GM18499 (cell line): Measurements from ENCODE around the gene UNC13A.

ENCODE experiments used
- ATAC-seq: cut with Tn5 transposase; IDR thresholded peaks from one replicate; pipeline ENCODE4 v1.9.1; 2021; ENCODE audit warnings: moderate number of reproducible peaks; ENCODE audit not compliant: insufficient read depth, unreplicated experiment

The UNC13A gene

DNA sequence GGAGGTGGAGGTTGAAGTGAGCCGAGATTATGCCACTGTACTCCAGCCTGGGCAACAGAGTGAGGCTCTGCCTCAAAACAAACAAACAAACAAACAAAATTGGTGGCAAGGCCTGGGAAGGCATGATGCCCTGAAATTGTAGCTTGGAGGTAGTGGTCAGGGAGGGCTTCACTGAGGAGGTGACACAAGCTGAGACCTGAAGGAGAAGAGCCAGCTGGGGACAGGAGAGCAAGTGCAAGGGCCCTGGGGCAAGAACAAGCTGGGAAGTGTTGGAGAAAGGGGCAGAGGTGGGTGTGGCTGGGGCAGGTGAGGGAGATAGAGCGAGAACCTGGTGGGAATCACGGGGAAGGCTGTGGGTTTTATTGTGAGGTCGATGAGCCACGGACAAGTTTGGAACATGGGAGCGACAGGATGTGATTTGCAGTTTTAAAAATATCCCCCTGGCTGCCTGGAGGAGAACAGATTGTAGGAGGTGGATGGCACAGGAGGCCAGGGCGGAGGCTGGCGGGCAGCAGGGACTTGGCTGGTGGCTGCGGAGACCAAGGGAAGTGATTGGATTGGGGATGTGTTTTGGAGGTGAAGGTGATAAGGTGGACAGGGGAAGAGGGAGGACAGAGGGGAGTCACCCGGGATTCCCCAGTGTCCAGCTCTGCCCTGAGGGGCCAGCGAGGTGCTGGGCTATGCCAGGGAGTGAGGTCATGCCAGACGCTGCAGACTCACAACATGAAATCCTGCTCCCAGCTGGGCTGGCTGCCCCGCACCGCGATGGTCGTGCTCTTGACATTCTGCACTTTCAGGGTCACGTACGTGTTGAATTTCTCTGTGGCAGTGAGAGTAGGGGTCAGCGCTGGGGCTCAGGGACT lies 14.0 kb downstream of the UNC13A start:
- ATAC-seq, result no peak

DNA sequence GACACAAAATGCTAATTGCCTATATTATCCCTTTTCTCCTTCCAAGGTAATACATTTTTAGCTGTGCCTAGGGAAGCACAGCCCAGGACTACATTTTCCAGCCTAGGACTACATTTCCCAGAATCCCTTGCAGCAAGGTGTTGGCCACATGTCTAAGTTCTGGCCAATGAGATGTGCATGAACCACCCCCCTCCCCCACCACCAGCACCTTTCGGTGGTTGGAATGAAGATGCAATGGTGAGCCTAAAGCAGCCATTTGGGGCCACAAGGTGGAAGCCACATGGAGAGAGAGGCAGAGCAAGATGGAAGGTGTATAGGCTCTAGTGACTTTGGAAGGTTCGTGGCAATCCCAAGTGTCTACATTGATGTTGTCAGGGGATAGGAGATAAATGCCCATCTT lies 16.2 kb downstream of the UNC13A start:
- ATAC-seq, result no peak

DNA sequence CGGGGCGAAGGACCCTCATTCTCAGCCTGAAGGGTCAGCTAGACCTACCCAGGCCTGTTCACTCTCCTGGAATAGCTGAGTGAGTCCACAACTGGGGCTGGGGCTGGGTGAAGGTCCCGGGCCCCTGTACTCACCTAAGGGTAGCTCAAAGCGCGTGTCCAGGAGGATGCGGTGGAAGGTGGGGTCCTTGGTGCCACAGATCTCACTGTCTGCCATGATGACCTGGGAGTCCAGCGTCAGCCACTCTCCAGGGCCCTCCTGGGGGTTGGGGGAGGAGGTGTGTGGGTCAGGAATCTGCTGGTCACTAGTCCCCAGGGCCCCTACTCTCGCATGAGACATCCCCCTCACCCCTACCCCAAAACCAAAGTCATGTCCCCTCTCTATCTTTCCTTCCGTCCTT lies 18.7 kb downstream of the UNC13A start:
- no peak for ATAC-seq

DNA sequence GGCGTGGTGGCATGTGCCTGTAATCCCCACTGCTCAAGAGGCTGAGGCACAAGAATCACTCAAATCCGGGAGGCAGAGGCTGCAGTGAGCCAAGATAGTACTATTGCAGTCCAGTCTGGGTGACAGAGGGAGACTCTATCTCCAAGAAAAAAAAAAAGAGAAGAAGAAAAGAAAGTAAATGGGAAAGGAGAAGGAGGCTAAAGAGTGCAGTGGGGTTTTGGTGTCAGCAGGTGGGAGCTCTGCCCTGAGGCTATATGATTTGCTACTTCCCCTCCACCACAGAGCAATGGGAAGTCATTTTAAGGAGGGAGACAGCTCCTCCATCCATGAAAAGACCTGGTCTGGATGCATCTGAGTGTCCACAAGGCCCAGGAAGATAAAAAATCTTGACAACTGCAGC lies 23.1 kb downstream of the UNC13A start:
- ATAC-seq, result no peak

DNA sequence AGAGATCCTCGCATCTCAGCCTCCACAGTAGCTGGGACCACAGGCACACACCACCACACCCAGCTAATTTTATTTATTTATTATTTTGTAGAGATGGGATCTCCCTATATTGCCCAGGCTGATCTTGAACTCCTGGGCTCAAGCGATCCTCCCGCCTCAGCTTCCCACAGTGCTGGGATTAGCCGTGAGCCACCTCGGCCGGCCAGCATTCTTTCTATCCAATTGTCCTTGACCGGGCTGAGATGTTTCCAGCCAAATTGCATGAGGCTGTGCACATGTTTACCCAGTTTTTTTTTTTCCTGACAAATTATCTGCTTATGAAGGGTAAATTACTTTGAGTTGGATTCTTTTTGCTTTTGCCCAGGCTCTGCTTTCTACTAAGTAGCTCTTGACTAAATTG lies 28.2 kb downstream of the UNC13A start:
- no peak for ATAC-seq

DNA sequence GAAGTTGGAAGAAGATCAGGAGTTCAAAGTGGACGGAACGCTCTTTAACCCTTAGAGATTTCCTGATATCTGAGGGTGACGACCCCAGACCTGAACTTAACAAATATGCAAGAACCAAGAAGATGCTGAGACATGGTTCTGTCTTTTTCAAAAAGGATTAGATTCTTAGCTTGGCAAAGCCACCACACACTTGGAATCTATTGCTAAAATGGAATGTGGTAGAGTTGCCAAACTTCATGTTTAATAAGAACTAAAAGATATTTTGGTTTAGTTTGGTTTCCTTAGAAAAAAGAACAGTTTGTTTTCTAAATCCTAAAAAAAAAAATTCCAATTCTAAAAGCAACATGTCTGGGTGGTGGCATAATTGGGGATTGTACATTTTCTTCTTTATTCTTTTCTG lies 29.5 kb downstream of the UNC13A start:
- ATAC-seq, result no peak

DNA sequence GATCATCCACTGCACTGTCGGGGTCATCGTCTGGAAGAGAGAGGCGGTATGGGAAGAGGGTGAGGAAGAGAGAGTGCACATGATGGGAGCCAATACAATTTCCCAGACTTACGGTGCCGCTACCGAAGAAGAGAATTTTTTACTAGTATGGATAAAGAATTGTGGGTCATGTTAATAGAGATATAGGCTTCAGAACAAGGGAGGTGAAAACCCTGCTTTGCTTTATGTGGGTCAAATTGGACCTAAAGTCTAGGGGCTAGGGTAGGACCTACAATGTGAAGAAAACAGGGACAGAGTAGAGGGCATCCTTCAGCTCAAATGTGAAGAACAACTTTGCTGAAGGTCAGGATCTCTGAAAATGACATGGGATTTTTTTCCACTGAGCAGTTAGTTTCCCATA lies 29.9 kb downstream of the UNC13A start:
- no peak for ATAC-seq

DNA sequence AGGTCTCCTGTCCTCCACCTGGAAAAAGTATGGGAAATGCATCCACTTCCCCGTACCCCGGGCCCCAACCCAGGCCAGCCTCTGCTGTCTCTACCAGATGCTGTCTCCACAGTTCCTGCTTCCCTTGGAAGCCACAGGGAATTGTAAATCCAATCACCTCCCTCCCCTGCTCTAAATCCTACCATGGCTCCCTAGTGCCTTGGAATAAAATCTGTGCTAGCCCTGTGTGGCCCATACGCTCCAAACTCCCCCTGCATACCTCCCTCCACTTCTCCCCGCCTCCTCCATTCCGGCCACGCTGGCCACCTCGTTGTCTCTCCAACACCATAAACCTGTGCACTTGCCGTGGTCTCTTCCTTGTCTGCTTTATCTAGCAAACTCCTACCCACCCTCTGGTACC lies 31.2 kb downstream of the UNC13A start:
- ATAC-seq, result no peak

DNA sequence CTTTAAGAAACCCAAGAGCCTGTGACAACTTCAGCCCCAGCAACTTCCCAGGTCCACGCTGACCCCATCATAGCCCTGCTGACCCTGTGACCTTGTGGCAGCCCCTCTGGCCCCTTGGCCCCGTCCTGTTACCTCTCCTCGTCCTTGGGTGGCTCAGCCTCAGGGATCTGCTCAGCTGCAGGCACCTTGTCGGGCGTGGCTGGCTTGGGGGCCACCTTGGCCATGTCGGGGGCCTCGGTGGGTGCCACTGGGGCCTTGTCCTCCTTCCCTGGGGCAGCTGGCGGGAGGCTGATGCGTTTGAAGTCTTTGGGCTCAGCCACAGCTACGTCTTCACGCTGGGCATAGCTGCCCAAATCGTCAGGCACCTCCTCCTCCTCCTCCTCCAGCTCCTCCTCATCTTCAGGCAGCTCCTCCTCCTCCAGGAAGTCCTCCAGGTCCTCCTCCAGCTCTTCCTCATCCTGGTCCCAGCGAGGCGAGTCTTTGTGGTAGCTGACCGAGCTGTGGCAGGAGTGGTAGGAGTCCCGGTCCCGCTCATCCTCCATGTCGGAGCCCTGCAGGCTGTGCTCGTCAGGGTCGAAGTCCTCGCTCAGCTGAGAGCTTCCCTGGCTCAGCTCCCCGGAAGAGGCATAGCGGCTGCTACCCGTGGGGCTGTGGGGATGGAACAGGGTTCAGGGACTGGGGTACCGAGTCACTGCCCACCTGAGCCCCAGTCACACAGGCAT lies 32.2 kb downstream of the UNC13A start:
- no peak for ATAC-seq

DNA sequence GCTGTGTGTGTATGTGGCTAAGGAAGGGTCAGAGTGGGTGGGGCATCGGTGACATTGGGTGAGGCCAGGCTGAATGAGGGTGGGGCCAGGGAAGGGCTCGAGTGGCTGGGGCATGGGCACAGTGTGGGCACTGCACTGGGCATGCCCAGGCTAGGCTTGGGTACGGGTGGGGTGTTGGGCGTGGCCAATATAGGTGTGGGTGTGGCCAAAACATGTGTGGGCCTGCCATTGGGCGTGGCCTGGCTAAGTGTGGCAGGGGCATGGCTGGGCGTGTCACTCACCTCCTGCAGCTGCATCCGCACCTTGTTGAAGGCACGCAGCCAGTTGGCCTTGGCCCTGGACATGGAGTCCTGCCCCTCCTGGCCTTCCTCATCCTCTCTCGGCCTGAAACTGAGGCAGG lies 33.2 kb downstream of the UNC13A start:
- no peak for ATAC-seq

DNA sequence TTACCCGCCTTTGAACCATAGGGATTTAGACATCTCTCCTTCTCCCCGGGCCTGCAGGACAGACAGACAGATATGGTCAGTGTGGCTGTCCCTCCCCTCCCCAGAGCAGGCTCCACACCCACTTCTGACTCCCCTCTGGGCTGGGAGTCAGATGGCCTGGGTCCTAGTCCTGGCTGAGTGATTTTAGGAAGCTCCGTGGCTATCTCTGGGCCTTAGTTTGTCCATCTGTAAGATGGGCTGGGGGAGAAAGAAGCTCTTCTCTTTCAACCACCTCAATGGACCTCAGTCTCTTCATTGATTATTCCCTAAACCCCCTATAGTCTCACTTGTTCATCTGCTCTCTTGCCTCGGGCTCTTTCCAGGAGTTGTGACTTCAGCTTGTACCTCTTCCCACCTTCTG lies 35.5 kb downstream of the UNC13A start:
- ATAC-seq, result no peak

DNA sequence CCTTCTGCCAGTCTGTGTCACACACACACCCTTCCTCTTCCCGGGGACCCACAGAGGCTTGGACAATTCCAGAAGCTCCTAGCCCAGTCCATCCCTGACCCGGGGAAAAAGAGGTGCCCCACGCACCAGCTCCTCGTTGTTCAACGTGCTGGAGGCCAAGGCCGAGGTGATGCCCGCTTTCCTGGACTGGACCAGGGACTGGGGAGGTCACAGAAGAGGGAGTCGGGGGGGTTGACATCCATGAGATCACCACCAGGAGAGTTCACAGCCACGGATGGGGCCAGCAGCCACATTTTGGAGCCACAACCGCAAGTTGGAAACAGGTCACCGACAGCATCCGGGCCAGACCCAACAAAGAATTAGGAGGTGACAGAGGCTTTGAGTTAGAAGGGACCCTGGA lies 39.4 kb downstream of the UNC13A start:
- no peak for ATAC-seq

DNA sequence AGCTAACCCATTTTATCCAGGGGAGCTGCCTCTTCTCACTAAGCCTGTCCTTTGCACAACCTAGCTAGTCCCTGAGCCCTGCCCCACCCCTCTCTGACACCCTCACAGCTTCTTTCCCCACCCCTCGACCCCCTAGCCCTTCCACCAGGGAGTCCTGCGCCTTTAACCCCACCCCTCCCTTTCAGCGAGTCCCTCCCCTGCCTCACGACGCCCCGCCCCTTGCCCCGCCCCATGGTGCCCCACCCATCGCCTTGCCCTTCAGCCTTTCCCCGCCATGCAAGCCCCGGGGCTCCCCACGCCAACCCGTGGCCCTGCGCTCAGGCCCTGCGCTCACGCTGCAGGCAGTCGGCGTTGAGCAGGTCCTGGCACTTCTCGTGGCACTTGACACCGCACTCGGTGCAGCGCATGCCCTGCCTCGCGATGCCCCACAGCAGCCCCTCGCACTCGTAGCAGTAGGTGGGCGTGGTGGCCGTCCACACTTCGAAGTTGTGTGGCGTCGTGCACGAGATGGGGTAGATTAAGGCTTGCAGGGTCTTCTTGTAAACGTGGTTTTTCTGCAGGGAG lies 40.0 kb downstream of the UNC13A start:
- ATAC-seq, result no peak

DNA sequence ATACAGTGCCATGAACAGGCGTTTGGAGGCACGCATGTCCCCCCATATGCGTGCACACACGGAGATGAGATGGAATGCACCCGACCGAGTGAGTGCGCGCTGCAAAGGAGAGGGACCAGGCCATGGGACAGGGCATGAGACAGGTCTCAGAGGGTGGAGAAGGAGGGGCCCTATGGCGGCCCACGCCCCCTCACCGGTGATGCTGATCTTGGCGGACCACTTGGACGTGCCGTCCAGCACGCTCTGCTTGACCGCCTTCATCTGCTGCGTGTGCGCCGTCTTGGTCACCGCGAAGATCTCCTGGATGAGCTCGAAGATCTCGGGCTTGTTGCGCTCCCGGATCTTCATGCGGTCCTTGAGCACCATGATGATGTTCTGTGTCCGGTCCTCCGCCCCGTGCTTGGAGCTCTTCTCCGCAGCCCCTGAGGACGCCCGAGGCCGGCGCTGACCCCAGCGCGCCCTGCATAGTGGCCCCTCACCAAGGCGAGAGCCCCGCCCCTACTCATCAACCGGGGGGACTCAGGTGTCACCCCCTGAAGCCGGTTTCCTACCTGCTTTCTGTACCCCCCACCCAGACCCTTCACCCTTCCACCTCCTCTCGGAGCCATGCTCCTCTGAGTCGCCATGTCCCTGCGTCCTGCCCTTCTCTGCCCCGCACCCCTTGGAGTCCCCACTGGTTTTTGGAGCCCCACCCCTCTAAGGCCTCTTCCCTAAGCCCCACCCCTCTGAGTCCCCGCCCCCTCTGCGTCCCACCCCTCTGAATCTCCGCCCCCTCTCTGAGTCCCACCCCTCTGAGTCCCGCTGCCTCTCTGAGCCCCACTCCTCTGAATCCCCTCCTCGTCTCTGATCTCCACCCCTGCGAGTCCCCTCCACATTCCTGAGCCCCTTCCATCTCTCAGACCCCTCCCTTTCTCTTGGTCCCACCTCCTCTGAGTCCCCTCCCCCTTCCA lies 40.8 kb downstream of the UNC13A start:
- no peak for ATAC-seq

DNA sequence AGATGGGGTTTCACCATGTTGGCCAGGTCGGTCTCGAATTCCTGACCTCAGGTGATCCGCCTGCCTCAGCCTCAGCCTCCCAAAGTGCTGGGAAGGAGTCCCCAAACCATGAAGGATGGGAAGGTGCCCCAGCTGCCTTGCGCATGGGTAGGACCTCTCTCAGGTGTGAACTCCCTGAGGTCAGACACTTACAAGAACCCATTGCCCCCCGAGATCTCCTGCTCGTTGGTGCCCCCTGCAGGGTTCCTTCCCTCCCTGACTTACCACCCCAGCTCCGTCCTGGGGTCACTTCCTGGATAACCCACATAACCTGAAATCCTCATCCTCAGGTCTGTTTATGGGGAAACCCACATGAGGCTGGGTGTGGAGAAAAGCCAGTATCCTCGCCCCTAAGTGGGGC lies 41.7 kb downstream of the UNC13A start:
- no peak for ATAC-seq

DNA sequence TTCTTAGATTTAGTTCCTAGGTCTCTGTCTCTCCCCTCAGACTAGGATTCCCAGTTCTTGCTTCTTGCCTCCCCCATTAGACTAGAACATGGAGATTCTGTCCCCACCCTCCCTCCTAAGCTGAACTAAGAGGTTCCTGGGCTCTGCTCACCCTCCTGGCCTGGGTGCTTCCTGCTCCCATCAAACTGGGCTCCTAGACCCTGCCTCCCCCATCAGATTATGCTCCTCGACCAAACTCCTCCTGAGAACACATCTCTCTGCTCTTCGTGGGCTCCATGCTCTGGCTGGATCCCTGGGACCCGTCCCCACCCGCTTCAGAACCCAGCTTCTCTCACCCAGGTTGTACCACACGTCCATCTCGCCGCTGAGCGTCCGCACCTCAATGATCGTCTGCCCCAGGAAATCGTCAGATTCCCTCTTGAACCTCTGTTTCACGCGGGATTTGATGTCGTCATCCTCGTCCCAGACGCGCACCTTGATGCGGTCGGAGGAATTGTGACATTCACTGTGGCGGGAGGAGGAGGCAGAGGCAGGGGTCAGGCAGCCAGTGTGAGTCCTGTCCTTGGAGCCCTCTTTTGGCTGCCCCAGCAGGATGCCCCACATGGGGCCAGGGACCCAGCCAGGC lies 42.7 kb downstream of the UNC13A start:
- ATAC-seq, result no peak

DNA sequence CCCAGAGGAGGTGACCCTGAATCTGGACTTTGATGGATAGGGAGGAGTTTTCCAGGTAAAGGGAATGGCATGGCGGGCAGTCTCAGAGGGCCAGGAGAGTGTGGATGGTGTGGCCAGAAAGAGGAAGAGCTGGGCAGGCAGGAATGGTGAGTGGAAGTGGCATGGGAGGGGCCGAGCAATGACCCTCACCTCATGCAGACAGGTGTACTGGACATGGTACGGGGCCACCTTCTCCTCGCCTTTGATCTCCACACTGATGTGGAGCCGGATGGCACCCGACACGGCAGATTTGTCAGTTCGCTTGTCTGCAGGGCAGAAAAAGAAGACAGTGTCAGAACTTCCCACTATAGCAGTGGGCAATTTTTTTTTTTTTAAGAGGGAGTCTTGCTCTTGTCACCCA lies 45.5 kb downstream of the UNC13A start:
- no peak for ATAC-seq

DNA sequence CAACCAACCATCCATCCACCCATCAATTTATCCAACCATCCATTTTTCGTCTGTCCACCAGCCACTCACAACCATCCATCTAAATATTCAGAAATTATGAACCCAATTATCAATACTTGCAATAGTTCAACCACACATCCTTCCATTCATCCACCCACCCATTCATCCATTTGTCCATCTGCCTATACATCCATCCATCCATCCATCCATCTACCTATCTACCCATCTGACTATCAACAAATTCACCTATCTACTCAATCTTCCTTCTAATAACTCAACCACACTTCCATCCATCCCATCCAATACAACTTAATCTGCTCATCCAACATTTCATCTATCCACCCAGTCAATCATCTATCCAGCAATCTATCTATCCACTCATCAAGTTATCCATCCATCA lies 46.3 kb downstream of the UNC13A start:
- ATAC-seq, result no peak

DNA sequence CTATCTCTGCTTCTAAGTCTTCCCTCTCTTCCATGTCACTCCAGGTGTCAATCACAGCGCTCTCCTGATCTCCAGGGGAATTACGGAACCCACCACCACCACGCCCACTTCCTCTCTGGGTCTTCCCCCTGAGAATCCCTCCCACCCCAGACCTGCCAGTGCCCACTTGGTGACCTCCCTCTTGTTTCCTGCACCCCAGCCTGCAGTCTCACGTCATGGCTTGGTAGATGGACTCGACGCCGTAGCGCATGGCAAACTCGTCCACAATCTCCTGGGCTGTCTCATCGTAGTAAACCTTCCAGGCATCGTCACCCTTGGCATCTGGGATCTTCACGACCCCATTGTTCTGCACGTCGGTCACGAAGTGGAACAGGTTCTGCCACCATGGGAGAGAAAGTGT lies 47.0 kb downstream of the UNC13A start:
- ATAC-seq, result no peak

DNA sequence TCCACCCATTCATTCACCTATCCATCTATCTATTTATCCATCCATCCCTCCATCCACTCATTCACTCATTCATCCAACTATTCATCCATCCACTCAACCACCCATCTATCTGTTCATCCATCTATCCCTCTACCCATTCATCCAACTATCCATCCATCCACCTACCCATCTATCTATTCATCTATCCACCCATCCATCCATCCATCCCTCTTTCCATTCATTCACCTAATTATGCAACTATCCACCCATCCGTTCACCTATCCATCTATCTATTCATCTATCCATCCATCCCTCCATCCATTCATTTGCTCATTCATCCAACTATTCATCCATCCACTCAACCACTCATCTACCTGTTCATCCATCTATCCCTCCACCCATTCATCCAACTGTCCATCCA lies 54.5 kb downstream of the UNC13A start:
- no peak for ATAC-seq
